GM03348 (cell line): ENCODE data around the gene RNF223.

Experiments
- DNase-seq: peaks from one replicate; pipeline ENCODE4 v3.0.0; 2012; ENCODE audit warnings: low spot score

RNF223 gene

DNA sequence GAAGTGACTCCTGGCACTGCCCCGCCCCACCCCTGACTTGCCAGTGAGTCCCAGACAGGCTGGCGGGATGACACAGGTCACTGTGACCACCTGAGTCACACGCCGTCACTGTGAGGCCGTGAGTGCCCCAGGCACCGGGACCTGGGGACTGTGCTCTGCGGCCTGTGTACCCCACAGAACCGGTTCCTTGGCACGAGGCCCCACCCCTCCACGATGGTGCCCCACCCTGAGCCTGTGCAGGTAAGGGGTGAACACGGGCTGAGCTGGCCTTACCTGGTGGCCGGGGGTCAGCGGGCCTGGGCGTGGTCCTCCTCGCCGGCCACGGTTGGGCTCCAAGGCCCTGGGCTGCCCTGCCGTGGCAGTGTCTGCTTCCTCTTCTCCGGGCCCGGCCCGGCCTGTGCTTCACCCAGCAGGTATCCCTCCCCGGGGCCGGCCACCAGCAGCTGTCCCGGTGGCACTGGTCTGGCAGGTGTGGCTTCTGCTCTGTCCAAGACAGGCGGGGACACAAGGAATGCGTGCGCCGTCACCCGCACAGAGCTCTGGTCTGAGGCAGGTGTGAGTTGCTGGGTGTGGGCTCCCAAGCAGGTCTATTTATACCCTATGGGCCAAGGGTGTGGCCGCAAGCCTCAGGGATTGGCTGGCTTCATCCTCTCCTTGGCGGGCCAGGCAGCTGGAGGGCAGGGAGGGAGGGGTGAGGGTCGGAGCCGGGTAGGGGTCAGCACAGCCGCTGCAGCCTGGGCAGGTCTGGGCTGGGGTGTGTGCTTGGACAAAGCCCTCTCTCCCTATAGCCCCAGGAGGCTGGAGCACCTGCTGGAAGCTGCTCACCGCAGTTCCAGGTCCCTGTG is at the start of gene RNF223:
TSS of gene RNF223 (minus strand) at position 564 of the 845 bp plus-strand sequence. CDS start 1,740 bp downstream, outside the sequence.
- no peak for DNase-seq

DNA sequence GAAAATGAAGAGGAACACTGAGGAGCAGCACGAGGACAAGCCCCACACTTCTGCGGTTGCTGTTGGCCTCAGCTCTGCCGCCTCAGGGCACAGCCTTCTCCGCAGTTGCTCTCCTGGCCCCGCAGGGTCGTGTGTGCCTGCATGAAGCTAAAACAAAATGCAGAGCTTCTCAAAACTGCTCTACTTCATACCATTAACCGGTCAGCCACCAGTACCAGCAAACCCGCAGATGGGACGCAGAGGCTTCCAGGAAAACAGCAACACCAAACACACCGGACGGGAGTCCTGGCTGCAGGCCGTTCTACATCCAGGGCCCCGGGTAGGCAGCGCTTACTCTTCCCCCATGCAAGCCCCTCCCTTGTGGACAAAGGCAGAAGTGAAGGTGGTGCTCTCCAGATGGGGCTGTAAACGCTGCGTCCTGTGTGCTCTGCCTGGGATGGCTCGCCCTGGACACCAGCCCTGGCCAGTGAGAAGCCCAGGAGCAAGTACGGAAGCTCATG is 48.9 kb upstream of the RNF223 start:
- no peak for DNase-seq

DNA sequence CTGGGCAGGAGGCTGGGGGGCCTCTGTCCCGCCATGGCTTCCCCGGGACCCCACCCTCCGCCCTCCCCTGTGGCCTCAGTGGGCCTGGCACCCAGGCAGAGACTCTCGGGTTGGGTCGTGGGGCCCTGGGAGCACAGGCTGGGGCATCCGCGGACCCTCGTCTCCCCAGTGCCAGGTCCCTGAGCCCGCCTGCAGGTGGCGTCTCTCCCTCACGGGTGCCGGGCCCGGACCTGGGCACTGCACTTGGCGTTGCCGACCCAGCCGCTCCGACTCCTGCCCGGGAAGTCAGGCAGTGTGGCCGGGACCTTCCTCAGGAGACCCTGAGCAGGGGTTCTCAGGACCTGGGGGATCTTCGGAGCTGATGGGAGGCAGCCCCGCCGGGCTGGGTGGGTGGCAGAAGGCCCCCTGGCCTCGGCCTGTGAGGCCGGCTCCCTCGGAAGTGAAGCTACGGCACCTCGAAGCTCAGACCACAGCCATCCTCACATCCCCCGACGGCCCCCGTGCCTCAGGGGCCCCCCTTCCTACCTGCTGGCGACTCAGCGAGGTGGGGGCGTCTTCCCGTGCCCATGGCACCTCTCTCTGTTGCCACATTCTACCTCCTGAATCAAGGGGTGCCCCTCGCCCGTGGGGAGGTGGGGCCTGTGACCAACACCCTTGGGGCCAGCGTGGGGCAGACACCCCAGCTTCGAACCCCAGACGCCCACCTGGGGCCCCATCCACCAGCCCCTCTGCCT is 48.1 kb upstream of the RNF223 start:
- peak; percentile 94 for DNase-seq

DNA sequence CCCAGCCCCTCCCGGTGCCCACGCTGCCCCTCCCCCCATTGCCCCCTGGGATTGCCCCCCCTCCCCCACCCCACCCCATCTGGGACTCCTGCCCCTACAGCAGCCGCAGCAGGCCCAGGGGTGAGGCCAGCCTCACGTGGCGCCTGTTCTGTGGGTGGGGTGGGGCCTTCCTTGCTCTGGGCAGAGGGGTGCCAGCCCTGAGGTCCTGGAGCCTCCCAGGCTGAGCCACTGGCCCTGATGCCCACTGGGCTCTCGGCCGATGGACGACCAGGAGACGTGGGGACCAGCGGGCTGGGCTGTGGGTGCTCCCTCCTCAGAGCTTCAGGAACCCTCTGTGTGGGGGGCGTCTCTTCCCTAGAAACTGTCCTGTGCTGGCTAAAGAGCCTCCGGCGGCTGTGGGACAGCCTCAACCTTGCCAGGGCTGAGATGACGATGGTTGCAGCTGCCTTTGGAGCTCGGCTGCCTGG is 47.5 kb upstream of the RNF223 start:
- no peak for DNase-seq

DNA sequence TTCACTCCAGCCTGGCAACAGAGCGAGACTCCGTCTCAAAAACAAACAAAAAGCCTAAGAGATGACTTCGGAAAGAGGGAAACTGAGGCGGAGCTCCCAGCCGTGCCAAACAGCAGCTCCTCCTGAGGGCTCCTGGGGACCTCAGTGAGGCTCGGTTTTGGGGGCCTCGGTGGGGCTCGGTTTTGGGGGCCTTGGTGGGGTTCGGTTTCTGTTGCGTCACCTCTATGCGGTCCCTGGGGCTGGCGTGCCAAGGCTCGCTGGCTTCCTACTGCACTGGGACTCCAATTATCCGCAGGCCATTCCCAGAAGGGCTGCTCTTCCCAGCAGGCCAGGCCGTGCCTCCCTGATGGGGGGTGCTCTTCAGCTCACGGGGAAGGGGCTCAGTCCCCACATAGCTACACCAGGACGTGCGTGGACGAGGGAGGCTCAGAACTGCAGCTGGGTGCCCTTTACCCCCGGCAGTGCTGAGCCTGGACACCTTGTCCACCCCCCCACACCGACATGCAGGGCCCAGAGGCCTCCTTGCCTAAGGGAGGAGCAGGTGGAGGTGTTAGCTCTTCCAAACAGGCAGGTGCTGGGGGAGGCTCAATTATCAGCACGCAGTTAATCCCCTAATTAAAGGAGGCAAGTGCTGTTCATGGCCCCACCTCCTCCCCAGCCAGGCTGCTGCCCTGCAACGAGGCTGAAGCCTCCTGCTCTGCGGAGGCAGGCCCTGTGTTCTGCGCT is 46.9 kb upstream of the RNF223 start:
- no peak for DNase-seq

DNA sequence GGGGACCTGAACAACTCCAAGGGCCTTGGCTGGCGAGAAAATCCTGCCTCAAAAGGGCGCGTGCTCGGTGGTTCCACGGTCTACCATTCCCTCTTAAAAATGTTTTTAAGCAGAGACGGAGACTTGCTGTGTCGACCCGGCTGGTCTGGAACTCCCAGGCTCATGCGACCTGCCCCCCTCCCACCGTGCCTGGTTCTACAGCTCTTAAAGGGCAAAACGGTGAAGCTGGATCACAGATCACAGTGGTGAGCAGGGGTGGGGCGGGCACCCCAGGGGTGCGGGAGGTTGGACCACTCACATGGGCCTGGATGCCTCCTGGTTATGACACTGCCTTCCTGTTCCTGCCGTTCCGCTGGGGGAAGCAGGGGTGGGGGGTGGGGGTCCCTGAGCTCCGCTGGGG is 46.0 kb upstream of the RNF223 start:
- DNase-seq: no peak

DNA sequence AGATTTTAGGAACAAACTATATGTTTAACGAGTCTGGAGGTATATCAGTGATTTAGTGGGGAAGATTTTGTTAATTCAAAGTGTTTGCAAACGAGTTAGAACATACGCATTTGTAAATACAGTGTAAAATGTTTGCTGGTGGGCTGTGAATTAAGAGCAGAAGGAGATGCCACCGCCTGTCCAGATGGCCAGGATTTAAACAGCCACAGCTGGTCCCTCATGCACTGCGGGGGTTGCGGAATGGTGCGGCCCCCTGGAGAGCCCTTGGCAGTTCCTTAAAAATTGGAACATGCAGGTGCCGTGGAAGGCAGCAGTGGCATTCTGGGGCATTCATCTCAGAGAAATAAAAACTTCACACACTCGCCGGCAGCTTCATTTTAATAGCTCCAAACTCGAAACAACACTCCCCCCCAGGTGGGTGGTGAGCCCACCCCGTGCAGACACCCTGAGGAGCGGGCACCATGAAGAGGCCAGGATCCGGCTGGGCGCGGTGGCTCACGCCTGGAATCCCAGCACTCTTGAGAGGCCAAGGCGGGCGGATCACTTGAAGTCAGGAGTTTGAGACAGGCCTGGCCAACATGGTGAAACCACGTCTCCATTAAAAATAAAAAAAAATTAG is 45.3 kb upstream of the RNF223 start:
- DNase-seq: no peak

DNA sequence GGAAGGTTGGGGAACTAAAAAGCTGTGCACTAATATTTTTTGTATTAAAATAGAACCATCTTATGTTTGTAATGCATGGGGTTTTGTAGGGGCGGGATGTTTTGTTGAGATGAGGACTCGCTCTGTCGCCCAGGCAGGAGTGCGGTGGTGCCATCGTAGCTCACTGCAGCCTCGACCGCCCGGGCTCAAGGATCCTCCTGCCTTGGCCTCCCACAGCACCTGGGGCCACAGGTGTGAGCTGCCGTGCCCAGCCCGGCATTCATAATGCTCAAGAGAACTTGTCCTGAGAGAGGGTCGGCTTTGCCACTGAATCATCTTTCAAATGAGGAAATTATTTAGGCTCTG is 44.7 kb upstream of the RNF223 start:
- DNase-seq: no peak

DNA sequence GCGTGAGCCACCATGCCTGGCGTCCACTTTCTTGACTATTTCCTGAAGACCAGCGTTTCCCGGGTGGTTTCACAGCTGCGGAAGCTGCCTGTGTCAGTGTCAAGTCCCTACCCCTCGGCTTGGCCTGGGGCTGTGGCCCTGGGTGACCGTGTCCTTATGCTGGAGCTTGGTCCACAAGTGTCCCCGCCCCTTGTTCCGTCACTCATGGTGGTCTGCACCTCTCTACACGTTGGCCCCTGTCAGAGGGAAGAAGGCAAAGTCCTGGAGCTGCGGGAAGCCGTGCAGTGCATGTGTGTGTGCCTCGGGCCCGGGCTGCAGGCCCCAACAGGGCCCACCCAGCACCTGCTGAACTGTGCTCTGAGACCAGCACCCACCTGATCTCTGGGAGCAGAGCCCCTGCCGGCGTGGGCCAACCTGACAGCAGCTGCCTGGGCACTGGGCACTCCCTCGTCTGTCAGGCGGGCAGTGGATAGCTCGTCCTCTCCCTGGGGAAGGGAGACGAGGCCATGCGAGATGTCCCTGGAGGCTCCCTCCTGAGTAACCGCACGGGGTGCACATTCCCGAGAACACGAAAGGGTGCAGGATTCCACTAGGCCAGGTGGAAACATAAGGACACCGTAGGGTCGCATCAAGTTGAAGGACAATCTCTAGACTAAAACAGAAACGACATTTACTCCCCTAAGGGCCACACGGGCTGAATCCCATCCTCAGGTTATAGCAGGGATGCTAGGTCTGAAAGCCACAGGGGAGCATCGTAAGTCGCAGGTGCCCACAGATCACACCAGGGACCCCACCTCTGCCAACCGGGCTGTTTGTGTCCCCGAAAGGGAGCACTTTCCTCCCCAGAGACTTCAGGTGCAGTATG is 44.1 kb upstream of the RNF223 start:
- no peak for DNase-seq

DNA sequence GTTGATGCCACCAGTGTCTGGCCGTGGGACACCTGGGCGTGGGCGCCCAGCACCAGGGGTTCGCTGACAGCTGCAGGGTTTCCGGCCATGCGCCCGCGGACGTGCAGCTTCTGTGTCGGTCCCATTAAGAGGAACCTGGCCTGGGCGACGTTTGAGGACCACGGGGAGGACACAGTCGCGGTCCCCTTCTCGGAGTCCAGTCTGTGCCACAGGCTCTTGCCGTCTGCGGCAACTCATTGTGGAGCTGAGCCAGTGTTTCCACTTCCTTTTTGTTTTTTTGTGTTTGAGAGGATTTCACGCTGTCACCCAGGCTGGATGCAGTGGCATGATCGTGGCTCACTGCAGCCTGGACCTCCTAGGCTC is 43.3 kb upstream of the RNF223 start:
- DNase-seq: no peak

DNA sequence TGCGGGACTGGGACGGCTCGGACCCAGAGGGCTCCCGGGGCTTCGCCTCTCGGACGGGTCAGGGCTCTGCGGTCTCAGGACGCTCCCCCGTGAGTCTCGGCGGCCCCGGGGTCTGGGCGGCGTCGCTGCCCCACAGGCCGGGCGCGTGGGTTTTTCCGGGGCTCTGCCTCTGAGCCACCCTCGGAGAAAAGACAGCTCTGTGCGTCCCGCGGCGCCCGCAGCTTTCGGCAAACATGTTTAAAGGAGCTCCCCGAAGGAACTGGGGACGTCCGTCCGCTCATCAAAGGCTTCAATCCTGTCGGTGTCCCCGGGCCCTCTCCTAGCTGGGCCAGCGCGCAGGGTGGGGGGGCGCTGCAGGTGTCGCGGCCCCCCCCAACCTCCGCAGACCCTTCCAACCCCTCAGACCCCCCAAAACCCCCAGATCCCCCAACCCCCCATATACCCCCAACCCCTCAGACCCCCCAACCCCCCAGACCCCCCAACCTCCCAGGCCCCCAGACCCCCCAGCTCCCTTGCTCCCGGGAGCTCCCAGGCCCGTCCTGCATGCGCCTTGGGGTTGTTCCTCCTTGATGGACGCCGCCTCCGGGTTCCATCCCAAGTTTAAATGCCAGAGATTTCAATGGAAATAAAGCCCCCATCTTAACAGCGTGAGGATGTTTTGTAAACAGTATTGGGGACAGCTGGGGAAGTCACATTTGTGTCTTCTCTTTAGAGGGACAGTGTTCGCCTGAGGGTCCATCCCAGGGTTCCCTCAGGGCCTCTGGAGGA is 42.8 kb upstream of the RNF223 start:
- peak; percentile 54 for DNase-seq

DNA sequence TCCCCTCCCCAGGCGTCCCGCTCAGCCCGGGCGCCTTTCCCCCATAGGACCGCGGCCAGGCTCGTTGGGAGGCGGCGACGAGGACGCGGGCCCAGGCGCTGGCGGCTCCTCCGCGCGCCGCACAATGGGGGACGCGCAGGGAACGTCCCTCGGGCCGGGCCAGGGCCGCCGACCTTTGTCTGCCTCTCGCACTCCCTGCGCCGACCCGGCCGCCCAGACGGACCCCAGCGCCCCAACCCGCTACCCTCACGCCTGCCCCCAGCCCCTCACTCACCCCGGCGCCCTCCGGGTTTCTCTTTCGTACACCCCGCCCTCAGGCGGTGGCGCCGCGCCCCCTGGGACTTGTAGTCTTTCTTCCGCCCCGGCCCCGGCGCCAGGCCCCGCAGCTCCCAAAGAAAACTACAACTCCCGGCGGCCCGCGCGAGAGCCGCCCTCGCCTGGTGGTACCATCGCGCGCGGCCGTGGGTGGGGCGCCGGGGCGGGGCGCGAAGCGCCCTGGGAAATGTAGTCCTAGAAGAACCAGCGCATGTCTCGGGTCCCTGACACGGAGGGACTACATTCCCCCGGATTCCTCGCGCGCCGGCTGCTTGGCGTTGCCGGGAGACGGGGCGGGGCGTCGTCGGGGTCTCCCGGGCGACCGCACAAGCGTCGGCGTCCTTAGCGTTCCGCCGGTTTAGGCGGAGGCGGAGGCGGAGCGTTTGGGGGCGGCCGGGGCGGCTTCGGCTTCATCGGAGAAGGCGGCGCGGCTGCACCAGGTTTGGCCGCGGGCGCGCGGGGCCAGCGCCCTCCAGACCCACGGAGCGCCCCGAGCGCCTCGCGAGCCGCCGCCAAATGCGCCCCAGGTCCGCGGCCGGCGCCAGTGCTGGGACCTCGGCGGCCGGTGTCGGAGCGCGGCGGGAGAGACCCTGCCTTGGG is 41.9 kb upstream of the RNF223 start, which contains the start of gene C1orf159:
TSS of gene C1orf159 (minus strand) at position 304 of the 915 bp plus-strand sequence. CDS start 24,546 bp downstream, outside the sequence.
- DNase-seq: peak; percentile 99

DNA sequence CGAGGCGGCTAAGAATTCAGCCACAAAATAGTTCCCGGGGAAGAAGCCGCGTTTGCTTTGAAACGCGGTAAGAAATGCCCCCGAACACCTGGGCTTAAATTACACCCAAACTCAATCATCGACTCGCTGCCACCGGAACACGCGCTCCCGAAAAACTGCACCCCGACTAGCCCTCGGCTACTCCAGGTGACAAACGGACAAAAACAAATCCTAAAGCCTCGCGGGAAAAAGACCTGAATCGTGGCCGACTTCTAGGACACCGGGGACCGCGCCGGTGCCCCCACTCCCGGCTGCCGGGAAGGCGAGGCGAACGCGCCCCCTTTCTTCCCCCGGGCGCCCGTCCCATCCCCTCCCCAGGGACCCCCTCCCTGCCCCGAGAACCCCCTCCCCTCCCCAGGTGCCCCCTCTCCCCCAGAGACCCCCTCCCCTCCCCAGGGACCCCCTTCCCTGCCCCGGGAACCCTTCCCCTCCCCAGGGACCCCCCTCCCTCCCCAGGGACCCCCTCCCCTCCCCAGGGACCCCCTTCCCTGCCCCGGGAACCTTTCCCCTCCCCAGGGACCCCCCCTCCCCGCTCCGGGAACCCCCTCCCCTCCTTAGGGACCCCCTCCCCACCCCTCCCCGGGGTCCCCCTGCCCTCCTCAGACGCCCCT is 41.2 kb upstream of the RNF223 start:
- DNase-seq: no peak

DNA sequence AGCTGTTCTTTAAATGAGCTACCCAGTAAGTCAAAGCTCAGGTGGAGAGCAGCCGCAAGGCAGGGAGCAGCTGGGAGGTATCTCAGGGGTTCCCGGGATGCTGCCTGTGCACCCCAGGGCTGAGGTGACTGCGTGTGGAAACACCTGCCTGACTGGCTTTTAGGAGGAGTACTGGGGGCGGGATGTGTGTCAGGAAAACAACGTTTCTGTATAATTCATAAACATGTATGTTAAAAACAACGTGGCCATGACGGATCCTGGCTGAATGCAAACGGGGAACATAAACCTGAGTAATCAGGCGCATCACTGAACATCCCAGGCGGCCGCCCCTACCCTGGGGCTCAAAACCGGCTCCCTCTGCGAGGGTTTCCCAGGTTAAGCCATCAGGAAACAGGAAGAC is 40.3 kb upstream of the RNF223 start:
- no peak for DNase-seq

DNA sequence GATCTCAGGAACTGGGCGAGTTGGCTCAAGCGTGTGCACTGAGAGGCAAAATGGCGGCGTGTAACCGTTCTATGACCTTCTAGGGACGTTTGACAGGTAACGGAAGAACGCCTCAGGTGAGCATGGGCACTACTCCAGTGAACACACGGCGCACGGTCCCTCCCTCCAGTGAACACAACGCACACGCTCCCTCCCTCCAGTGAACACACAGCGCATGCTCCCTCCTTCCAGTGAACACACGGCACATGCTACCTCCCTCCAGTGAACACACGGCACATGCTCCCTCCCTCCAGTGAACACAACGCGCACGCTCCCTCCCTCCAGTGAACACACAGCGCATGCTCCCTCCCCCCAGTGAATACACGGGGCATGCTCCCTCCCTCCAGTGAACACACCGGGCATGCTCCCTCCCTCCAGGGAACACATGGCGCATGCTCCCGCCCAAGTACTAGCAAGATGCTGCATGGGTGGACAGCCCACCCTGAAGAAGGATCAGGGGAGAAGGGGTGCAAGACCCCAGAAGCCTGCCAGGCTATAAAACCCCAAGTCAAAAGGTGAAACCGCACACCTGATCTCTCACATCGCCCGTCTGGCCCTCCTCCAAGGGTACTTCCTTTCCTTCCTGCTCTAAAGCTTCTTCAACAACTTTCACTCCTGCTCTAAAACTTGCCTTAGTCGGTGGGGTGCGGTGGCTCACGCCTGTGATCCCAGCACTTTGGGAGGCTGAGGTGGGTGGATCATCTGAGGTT is 38.3 kb upstream of the RNF223 start:
- no peak for DNase-seq

DNA sequence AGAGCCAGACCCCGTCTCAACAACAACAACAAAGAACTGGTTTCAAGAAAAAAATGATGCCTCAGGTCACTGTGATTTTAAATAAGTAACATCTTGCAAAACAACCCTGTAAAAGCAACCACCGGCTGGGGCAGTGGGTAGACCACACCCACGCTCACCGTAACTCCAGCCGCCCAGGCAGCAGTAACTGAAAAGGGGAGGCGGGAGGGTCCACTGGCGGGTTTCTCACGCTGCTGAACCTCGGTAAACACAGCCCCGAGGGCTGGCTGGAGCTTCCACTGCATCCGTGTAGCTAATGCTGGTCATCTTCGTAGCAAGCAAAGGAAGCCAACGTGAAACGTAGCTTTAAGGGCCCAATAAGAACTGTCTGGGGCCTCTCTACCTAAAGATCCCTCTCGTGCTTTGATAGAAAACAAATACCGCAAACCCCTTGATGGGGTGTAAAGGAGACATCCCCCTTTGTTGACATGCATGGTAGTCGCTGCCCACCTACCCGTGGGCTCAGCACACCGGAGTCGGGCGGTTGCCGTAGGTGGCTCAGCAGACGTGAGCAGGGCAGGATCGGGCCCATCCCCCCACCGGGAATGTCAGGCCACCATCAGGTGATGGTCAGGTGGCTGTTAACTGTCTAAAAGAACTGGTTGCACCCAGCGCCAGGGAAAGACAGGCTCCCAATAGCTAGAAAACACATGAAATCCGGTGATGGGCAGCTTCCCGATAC is 37.6 kb upstream of the RNF223 start:
- no peak for DNase-seq

DNA sequence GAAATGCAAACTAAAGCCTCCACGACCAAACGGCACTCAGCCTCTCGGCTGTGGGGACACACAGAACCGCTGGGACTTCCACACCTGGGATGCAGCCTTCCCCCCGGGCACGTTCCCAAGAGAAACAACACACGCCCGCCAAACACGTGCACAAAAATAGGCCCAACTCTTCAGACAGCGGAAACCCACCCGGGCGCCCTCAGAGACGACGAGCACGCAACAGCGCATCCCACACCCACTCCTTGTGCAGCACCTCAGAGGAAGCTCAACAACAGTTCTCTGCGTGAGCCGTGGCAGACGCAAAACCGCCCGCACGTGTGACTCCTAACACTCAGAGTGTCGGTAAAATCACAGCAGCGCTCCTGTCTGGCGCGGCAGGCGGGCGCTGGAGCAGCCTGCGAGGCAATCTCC is 36.5 kb upstream of the RNF223 start:
- DNase-seq: no peak
